ENCODE results near the gene LTBP2.

The LTBP2 gene

DNA sequence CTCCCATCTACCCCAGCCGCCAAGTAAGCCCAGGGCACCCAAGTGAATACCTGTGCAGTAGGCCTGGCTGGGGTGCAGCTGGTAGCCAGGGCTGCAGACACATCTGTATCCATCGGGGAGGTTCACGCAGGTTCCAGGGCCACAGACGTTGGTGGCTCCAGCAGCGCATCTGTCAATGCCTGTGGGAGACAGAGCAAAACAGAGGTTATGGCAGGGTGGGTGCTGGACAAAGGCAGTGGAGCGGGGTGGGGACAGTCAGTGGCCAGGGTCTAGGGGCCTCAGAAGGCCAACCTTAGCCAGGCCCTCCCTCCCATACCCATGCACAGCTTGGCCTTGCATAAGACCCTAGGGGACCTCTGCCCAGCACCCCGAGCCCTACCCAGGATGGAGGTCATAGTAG is 89.3 kb downstream of the LTBP2 start:
- no peak for DNase-seq

- no peak for DNase-seq
Measured at GRCh38 chr14:74521756-74522155, 90.3 kb downstream of the LTBP2 start.

DNA sequence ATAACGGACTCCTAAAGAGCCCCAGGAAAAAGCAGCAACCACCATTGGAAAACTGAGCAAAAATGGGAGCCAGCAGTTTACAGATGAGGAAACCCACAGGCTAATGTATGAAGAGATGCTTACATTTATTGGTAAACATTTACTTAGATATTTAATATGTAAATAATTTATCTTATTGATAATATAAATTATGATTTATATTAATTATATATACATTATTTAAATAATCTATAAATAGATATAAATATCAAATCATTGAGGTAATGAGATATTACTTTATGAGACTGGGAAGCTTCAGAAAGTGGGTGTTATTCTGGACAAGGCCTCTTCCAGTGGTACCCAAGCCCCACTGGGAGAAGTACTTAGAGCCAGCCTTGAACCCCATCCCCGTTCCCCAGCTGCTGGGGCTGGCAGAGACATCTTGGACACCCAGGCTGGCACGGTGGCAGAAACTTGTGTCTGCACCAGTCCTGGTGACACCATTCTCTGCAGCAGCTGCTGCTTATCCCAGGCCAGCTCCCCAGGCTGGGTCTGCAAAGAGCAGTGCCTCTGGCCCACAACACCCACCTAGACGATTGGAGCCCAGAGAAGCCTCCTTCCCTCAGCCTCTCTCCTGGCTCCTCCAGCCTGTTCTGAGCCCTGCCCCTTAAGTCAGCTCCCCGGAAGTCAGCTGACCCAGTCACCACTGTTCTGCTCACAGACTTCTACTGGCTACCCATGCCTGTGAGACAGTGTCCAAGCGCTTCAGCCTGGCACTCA is 92.5 kb downstream of the LTBP2 start:
- no peak for DNase-seq

- no peak for DNase-seq
Measured at GRCh38 chr14:74518221-74518620, 93.8 kb downstream of the LTBP2 start.

GRCh38 chr14:74517731-74518130 is 94.3 kb downstream of the LTBP2 start:
- DNase-seq = no peak

DNA sequence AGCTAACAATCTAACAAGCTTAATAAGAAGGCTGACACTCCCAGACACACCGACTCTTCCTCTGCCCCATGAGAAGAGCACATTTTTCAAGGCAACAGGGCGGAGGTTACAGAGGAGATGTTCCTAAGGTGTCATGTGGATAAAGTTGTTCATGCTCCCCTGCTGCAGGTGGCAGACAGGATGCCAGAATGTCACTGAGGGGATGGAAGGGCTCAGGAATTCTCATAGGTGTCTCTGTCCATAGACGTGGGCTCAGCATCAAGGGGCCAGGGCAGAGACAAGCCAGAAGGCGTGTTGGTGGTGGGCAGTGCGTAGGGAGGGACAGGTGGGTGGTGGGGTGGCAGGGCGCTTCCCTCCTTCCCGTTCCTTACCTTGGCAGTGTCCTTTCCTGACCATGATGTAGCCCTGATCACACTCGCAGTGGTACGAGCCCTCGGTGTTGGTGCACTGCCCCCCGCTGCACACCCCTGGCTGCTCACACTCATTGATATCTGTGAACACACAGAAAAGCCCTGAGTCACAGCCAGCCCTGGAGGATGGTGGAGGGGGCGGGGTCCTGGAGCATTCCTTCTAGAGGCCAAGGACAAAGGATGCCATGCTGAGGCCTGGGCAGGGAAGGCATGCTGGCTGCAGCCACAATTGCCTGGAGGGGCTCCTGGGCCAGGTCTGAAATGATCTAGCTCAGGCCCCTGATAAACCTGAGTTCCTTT is 95.4 kb downstream of the LTBP2 start:
- DNase-seq = no peak

- no peak for DNase-seq
Measured at GRCh38 chr14:74515891-74516412, 96.1 kb downstream of the LTBP2 start.

DNA sequence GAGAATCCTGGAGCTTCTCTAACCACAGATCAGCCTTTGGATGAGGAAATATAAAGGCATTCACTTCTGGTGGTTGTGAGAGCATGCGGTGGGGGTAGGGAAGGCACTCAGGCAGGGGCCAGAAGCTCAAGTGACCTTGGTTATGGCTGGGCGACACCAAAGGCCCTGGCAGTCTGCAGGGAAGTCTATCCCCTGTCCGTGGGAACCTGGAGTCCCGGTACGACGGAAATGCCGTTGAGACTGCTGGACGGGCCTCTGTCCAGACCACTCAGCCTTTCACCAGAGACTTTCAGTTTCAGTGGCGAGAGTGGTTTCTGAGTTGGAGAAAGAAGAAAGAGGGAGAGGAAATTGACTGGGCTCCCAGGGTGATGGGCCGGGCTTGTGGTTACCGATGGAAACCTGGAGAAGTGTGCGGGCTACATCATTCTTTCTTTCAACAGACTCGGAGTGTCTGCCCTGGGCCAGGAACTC is 97.5 kb downstream of the LTBP2 start:
- DNase-seq = no peak

- no peak for DNase-seq
Measured at GRCh38 chr14:74511966-74512830, 99.8 kb downstream of the LTBP2 start.

GRCh38 chr14:74510959-74511409 is 101.1 kb downstream of the LTBP2 start:
- no peak for DNase-seq

DNA sequence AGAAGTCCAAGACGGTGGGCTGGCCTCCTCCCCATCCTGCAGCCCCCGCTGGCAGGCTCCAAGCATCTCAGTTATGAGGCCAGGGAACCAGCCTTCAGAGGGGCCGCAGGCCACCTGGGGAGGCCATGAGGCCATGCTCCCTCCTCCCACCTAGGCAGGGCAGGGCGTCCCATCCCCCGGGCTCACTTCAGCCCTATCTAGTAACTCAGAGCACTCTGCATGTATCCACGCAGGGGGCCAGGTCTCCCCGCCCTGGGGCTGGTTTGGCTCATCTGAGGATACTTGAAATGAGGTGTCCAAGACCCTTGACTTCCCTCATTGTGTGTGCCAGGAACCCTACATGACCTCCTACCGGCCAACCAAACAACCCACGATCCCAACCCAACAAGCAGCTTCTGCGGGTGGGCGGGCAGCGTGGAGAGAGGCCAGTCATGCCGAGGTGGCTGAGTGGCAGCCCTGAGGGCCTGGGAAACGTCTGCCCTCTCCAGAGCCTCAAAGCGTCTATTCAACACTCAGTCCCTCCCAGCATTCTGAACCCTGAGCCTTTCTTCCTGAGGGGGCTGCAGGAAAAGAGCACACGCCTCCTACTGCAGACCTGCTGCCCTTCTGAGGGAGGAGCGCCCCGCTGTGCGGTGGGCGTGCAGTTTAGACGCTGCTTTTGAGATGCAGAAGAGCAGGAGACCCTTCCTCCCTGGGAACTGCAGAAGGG is 101.7 kb downstream of the LTBP2 start:
- DNase-seq = no peak

- no peak for DNase-seq
Measured at GRCh38 chr14:74509587-74510222, 102.3 kb downstream of the LTBP2 start.

DNA sequence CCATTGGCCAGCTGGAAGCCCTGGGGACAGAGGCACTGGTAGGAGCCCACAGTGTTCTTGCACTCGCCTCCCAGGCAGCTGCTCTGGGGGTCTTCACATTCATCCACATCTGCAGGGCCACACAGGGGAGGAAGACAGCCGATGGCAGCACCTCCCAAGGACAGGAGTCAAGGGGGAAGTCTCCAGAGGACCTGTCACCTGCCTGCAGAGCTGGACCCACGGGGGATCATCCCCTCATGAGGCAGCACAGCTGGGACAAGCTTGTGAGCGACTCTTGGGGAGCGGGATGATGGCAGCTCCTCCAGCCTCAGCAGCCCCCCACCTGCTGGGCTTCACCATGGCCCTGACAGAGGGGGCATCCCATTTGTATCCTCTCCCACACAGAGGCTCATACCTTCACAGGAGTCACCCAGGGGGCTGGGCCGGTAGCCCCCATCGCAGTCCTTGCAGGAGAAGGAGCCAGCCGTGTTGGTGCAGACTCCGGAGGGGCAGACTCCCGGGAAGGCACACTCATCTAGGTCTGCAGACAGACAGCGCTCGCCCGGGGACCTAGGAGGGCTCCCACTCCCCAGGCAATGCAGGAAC is 103.1 kb downstream of the LTBP2 start:
- no peak for DNase-seq

- no peak for DNase-seq
Measured at GRCh38 chr14:74508292-74508731, 103.7 kb downstream of the LTBP2 start.

DNA sequence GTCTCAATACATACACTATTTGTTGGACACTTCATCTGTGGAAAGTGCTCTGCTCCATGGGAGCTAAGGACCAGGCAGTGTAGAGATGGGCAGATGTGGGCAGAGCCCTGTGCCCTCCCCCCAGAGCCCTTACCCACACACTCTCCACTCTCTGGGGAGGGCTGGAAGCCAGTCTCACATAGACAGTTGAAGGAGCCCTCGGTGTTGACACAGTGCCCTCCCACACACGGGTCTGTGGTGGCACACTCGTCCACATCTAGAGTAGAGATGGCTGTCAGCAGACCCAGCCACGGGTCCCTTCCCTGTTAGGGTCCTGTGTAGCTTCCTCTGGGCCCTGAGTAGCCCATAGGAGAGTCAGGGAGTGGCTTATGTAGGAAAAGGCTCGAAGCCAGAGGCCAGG is 104.2 kb downstream of the LTBP2 start:
- no peak for DNase-seq

DNA sequence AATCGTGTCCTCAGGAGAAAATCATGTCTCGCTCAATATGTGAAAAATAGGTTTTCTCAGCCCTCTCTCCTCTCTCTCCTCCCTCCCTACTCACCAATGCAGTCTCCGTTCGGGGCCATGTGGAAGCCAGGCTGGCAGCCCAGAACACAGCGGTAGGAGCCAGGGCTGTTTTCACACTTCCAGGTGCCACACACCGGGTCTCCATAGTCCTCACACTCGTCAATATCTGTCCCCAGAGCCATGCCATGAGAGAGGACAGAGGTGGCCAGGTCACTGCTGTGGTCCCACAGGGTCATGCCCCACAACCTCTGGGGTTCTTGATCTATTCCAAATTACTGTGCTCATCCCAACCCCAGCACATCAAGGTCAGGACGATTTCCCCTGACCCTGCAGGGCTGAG is 105.0 kb downstream of the LTBP2 start:
- DNase-seq = no peak

DNA sequence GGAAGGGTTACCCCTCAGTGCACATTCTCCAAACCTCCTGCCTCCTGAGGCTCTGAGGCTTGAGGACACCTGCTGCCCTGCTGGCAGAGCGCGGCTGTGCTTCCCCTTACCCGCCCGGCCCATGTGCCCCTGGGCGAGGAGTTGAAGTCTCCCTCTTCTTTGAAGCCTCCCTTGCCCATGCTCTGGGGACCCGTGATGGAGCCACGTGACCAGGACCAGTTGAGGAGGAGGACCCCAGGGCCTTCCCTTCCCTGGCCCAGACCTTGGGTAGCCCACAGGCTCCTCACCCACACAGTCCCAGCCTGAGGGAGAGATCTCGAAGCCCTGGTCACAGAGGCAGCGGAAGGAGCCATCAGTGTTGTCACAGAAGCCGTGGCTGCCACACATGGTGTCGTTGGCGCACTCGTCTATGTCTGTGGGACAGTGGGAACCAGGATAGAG is 105.6 kb downstream of the LTBP2 start:
- no peak for DNase-seq

GRCh38 chr14:74505831-74506230 is 106.2 kb downstream of the LTBP2 start:
- no peak for DNase-seq

DNA sequence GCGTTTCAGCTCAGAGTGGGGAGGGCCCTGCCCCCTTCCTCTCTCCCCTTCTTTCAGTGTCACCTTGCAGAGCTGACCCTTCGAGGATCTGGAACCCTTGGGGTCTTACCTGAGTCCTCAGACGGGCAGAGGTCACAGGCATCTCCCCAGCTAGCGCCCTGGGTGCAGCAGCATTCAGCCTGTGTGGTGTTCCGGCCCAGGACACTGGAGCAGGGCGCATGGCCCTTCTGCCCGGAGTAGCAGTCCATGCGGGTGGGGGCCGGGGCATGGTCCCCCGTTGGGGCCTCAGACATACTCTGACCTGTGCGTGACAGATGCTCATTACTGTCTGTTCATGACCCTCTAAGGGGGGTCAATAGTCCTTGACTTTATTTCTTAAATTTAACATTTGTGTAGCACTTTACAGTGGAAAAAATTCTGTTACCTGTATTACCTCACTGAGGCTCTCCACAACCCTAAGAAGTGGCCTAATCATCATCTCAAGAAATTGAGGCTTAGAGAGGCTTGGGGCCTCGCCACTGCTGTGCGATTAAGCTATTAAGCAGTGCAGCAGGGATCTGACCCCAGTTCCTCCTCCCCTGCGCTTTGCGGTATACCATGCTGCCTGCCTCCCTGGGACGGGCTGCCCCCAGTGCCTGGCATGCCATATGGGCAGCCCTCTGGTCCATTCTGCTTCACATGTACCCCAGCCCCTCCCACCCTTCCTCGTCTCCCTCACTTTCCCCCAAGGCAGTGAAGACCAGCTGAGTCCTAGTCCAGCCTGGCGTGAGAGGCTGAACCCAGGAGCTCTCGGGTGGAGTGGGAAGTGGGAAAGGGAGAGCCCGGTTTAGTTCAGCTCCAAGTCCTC is 106.9 kb downstream of the LTBP2 start:
- no peak for DNase-seq

DNA sequence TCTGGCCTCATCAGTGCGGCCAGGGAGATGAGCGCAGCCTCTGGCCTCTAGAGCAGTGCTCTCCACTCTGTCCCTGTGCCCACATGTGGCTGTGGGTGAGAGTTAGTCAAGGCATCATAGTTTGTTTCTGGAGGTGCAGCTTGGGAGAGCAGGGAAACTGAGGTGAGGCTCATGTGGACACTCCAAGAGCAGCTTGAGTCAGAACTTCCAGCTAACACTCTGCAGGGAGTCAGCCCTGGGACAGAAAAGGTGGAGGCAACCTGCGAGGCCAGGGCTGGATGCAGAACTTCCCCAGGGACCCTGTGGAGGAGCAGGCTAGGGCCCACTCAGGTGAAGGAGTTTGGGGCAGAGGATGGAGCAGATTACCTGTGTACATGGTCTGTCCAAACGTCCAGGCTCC is 107.6 kb downstream of the LTBP2 start:
- no peak for DNase-seq
